Measurements from ENCODE around the gene MVB12B. TPM values are rescaled to one million over a fixed set of nuclear protein-coding genes. Genes with fewer than 3 reads are reported as not detected.

The MVB12B gene
- total and polyA plus RNA-seq, 2 of the 8 experiments (the other 6 are each of a cell fraction or from before 2014, with no cell fraction given): 2.6 to 5.0 TPM

- TF ChIP-seq CHD7 (IDR thresholded peaks at IDR 0.05; ENCODE audit: insufficient replicate concordance, low read length) (no peak), TBP (IDR thresholded peaks at IDR 0.05; ENCODE audit: low read depth, low read length) (no peak), SP1 (IDR thresholded peaks at IDR 0.05; ENCODE audit: low read depth, low read length) (no peak), MAX (IDR thresholded peaks at IDR 0.05) (no peak), YY1 (IDR thresholded peaks at IDR 0.05; ENCODE audit: low read depth, low read length) (no peak), CHD2 (IDR thresholded peaks at IDR 0.05; ENCODE audit: low read length) (no peak)
Measured at GRCh38 chr9:126287166-126287866, 39.3 kb upstream of the MVB12B start (continued).
